NAMALWA (cell line): ENCODE results near the gene FBXO21.

Source experiments
- DNase-seq: peaks from one replicate; pipeline ENCODE4 v3.0.0-alpha.2; 2015; ENCODE audit warnings: low spot score

The FBXO21 gene

GRCh38 chr12:117139025-117139717, 51.1 kb downstream of the FBXO21 start:
- no peak for DNase-seq

- no peak for DNase-seq
These were observed 55.5 kb downstream of the FBXO21 start for GRCh38 chr12:117134721-117135120.

GRCh38 chr12:117134059-117134458, 56.2 kb downstream of the FBXO21 start:
- no peak for DNase-seq

- no peak for DNase-seq
These were observed 59.5 kb downstream of the FBXO21 start for GRCh38 chr12:117130801-117131200.

GRCh38 chr12:117129391-117129790, 60.9 kb downstream of the FBXO21 start:
- DNase-seq, result no peak

GRCh38 chr12:117127933-117128823, 62.1 kb downstream of the FBXO21 start:
- no peak for DNase-seq

GRCh38 chr12:117126335-117126734, 63.9 kb downstream of the FBXO21 start:
- DNase-seq, result no peak

GRCh38 chr12:117125767-117126166, 64.5 kb downstream of the FBXO21 start:
- no peak for DNase-seq

GRCh38 chr12:117125272-117125613, 65.0 kb downstream of the FBXO21 start:
- DNase-seq, result no peak

GRCh38 chr12:117124421-117125271, 65.6 kb downstream of the FBXO21 start:
- DNase-seq, result no peak

GRCh38 chr12:117121441-117121840, 68.8 kb downstream of the FBXO21 start:
- DNase-seq, result no peak

- DNase-seq, result no peak
These were observed 69.5 kb downstream of the FBXO21 start for GRCh38 chr12:117120787-117121186.

- peak; percentile 62 for DNase-seq
These were observed 70.6 kb downstream of the FBXO21 start for GRCh38 chr12:117119592-117120198.

- no peak for DNase-seq
These were observed 71.3 kb downstream of the FBXO21 start for GRCh38 chr12:117118838-117119591.

- DNase-seq, result no peak
These were observed 75.5 kb downstream of the FBXO21 start for GRCh38 chr12:117114784-117115183.

GRCh38 chr12:117113231-117113630, 77.0 kb downstream of the FBXO21 start:
- DNase-seq, result no peak

- DNase-seq, result no peak
These were observed 78.3 kb downstream of the FBXO21 start for GRCh38 chr12:117111821-117112595.

GRCh38 chr12:117111386-117111785, 78.9 kb downstream of the FBXO21 start:
- DNase-seq, result no peak

GRCh38 chr12:117109943-117110635, 80.2 kb downstream of the FBXO21 start:
- DNase-seq, result no peak

GRCh38 chr12:117105902-117106301, 84.4 kb downstream of the FBXO21 start:
- no peak for DNase-seq
